ENCODE results near the gene BMS1. TPM values are rescaled to one million over a fixed set of nuclear protein-coding genes. Genes with fewer than 3 reads are reported as not detected.

Gene BMS1, protein sequence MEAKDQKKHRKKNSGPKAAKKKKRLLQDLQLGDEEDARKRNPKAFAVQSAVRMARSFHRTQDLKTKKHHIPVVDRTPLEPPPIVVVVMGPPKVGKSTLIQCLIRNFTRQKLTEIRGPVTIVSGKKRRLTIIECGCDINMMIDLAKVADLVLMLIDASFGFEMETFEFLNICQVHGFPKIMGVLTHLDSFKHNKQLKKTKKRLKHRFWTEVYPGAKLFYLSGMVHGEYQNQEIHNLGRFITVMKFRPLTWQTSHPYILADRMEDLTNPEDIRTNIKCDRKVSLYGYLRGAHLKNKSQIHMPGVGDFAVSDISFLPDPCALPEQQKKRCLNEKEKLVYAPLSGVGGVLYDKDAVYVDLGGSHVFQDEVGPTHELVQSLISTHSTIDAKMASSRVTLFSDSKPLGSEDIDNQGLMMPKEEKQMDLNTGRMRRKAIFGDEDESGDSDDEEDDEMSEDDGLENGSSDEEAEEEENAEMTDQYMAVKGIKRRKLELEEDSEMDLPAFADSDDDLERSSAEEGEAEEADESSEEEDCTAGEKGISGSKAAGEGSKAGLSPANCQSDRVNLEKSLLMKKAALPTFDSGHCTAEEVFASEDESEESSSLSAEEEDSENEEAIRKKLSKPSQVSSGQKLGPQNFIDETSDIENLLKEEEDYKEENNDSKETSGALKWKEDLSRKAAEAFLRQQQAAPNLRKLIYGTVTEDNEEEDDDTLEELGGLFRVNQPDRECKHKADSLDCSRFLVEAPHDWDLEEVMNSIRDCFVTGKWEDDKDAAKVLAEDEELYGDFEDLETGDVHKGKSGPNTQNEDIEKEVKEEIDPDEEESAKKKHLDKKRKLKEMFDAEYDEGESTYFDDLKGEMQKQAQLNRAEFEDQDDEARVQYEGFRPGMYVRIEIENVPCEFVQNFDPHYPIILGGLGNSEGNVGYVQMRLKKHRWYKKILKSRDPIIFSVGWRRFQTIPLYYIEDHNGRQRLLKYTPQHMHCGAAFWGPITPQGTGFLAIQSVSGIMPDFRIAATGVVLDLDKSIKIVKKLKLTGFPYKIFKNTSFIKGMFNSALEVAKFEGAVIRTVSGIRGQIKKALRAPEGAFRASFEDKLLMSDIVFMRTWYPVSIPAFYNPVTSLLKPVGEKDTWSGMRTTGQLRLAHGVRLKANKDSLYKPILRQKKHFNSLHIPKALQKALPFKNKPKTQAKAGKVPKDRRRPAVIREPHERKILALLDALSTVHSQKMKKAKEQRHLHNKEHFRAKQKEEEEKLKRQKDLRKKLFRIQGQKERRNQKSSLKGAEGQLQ
- 4.9 and 5.3 TPM in 2 replicates for polyA plus RNA-seq (2012; rRNA removed)
- 7.4 and 8.9 TPM in 2 replicates for polyA plus RNA-seq (2012; cell fraction: cytosol; rRNA removed)
- 5.0 and 8.0 TPM in 2 replicates for polyA plus RNA-seq (2012; cell fraction: nucleus; rRNA removed)

DNA sequence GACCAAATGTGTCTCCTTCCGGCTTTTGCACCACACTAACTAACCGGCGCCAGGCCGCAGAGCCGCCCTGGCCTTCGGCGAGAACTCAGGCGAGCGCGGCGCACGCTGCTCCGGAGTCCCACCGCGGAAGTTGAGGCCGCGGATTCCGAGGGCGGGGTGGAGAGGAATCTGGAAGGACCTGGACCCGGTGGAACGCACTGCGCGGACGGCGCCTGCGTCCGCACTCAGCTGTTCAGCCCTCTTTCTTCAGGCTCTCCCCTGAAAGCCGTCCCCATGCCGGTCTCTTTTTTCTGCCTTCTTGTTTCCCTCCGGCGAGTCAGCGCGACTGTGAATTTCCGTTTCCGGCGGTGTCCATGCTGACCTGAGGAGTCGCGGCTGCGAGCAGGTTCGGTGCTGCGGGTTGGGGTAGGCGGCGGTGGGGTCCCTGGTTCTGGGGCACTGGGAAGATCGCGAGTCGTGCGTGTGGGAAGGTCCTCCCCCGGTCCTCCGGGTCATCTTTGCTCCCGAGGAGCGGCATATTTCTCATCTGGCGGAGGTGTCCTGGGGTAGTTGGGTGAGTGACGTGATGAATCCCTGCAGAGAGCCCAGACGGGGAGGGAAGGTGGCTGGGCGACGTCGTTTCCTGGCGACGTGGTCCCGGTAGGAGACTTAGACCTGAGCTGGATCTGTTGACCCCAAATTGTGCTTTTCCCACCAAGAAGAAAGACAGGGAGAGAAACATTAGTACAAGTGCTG, at the start of gene BMS1:
TSS of gene BMS1 (plus strand) at position 350 of the 735 bp plus-strand sequence. CDS start 1,600 bp downstream, outside the sequence.
- H3K4me1 ChIP-seq (ENCODE audit: control insufficient read depth in 1 of 2, insufficient read depth in 2 of 2, low read depth in 1 of 2, low read length in 1 of 2): peaks cover 5 to 10% of the 10 kb centered on the region in 2 experiments; a peak in 3 of 4 replicates
- H2AFZ ChIP-seq (ENCODE audit: low read depth): peak within 1 kb of the TSS; percentile 92
- H3F3A ChIP-seq (replicated peaks; ENCODE audit: insufficient read depth): peaks cover 15% of the 10 kb centered on the region
- WGBS (ENCODE audit: low lambda C conversion rate): 2% methylated on average over 39 of the region's 60 CpGs
- no peaks in the 10 kb centered on the region for H4K20me1 ChIP-seq (ENCODE audit: insufficient read depth)
- ChIA-PET POLR2A (interaction anchor here (0.7 to 1.6 kb wide), 6 partner anchors 9 to 143 kb away, joined by 3 to 11 read pairs (median 6); no protein-coding TSS in a partner anchor), CTCF (interaction anchor here (1.2 to 3.4 kb wide), 3 partner anchors 29 to 296 kb away, joined by 4 to 14 read pairs (median 6); no protein-coding TSS in a partner anchor)
- H3K36me3 ChIP-seq (replicated peaks in 1 of 2; ENCODE audit: control insufficient read depth in 1 of 2, insufficient read depth in 2 of 2, low read length in 1 of 2): peaks cover 31 to 33% of the 10 kb centered on the region in 2 experiments
- H3K79me2 ChIP-seq (ENCODE audit: insufficient read depth): peaks cover 29% of the 10 kb centered on the region
- no peaks in the 10 kb centered on the region for H3K9me3 ChIP-seq
- no peaks in the 10 kb centered on the region for H3K9me2 ChIP-seq
- peak; percentile 93 for DNase-seq
- peak within 1 kb of the TSS; percentile 86 to 87 for H3K27ac ChIP-seq (ENCODE audit: low read depth in 2 of 2, low read length in 1 of 2)
- H3K27me3 ChIP-seq (ENCODE audit: insufficient read depth): no peaks in the 10 kb centered on the region; the same call in 1 of the 2 replicates
- peak within 1 kb of the TSS; percentile 84 to 93 for H3K4me3 ChIP-seq (ENCODE audit: low read depth in 2 of 2, low read length in 1 of 2)
- H3K4me2 ChIP-seq: peak within 1 kb of the TSS; percentile 97
- H3K9ac ChIP-seq: peak within 1 kb of the TSS; percentile 94
- peak; percentile 55; the same call in 1 of the 2 replicates for TF ChIP-seq NRF1 (IDR thresholded peaks at IDR 0.05; ENCODE audit: low read depth, low read length)
- TF ChIP-seq, protein P1, sequence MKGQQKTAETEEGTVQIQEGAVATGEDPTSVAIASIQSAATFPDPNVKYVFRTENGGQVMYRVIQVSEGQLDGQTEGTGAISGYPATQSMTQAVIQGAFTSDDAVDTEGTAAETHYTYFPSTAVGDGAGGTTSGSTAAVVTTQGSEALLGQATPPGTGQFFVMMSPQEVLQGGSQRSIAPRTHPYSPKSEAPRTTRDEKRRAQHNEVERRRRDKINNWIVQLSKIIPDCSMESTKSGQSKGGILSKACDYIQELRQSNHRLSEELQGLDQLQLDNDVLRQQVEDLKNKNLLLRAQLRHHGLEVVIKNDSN (IDR thresholded peaks at IDR 0.05; ENCODE audit: borderline replicate concordance, low read depth): peak; percentile 71
- peak; percentile 27; the same call in 1 of the 2 replicates for TF ChIP-seq FOSL2 (IDR thresholded peaks at IDR 0.05; ENCODE audit: borderline replicate concordance, low read depth)
- peak; percentile 40; the same call in 1 of the 2 replicates for TF ChIP-seq NFIC (IDR thresholded peaks at IDR 0.05; ENCODE audit: borderline replicate concordance)
- no peak for TF ChIP-seq RAD21 (IDR thresholded peaks at IDR 0.05; ENCODE audit: low read length)
- 0 out of 2 replicates have a peak, but pooled peaks have one; percentile 18 for TF ChIP-seq GATA2 (CRISPR knock-in tag; IDR thresholded peaks at IDR 0.05)
- TF ChIP-seq FOXJ3 (CRISPR knock-in tag; IDR thresholded peaks at IDR 0.05): no peak
- TF ChIP-seq RFX5 (IDR thresholded peaks at IDR 0.05; ENCODE audit: low read length): no peak
- TF ChIP-seq MEF2A (IDR thresholded peaks at IDR 0.05; ENCODE audit: borderline replicate concordance, low read depth): no peak
- TF ChIP-seq JUND (IDR thresholded peaks at IDR 0.05): 0 out of 2 replicates have a peak, but pooled peaks have one; percentile 39
- 0 out of 2 replicates have a peak, but pooled peaks have one; percentile 10 for TF ChIP-seq TEAD4 (IDR thresholded peaks at IDR 0.05; ENCODE audit: borderline replicate concordance, insufficient read depth)
- TF ChIP-seq, protein P2, sequence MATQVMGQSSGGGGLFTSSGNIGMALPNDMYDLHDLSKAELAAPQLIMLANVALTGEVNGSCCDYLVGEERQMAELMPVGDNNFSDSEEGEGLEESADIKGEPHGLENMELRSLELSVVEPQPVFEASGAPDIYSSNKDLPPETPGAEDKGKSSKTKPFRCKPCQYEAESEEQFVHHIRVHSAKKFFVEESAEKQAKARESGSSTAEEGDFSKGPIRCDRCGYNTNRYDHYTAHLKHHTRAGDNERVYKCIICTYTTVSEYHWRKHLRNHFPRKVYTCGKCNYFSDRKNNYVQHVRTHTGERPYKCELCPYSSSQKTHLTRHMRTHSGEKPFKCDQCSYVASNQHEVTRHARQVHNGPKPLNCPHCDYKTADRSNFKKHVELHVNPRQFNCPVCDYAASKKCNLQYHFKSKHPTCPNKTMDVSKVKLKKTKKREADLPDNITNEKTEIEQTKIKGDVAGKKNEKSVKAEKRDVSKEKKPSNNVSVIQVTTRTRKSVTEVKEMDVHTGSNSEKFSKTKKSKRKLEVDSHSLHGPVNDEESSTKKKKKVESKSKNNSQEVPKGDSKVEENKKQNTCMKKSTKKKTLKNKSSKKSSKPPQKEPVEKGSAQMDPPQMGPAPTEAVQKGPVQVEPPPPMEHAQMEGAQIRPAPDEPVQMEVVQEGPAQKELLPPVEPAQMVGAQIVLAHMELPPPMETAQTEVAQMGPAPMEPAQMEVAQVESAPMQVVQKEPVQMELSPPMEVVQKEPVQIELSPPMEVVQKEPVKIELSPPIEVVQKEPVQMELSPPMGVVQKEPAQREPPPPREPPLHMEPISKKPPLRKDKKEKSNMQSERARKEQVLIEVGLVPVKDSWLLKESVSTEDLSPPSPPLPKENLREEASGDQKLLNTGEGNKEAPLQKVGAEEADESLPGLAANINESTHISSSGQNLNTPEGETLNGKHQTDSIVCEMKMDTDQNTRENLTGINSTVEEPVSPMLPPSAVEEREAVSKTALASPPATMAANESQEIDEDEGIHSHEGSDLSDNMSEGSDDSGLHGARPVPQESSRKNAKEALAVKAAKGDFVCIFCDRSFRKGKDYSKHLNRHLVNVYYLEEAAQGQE (IDR thresholded peaks at IDR 0.05; ENCODE audit: low read depth, low read length): peak; percentile 80
- TF ChIP-seq YY1 (IDR thresholded peaks at IDR 0.05; ENCODE audit: low read depth): peak; percentile 88
- TF ChIP-seq SIN3A (IDR thresholded peaks at IDR 0.05; ENCODE audit: borderline replicate concordance, low read depth, low read length): peak; percentile 87; the same call in 1 of the 2 replicates
- TF ChIP-seq IRF3 (IDR thresholded peaks at IDR 0.05; ENCODE audit: low read depth, low read length): no peak
- TF ChIP-seq FOXM1 (IDR thresholded peaks at IDR 0.05; ENCODE audit: low read depth): no peak
- TF ChIP-seq, protein P3, sequence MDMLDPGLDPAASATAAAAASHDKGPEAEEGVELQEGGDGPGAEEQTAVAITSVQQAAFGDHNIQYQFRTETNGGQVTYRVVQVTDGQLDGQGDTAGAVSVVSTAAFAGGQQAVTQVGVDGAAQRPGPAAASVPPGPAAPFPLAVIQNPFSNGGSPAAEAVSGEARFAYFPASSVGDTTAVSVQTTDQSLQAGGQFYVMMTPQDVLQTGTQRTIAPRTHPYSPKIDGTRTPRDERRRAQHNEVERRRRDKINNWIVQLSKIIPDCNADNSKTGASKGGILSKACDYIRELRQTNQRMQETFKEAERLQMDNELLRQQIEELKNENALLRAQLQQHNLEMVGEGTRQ (IDR thresholded peaks at IDR 0.05; ENCODE audit: borderline replicate concordance, low read depth, low read length): no peak
